SK-N-MC (cell line): ENCODE measurements around the gene PPME1.

Source experiments
- DNase-seq: peaks from one replicate; pipeline ENCODE4 v3.0.0-alpha.2; 2011; ENCODE audit warnings: low read depth, low spot score
- H3K27ac ChIP-seq: fragments of 200-600 bp; sonication (generic); 2 replicates; pipeline ENCODE4 v1.5.1; 2016; ENCODE audit warnings: mixed run types
- H3K36me3 ChIP-seq: fragments of 200-600 bp; sonication (generic); 2 replicates; pipeline ENCODE4 v1.6.1; 2017; ENCODE audit warnings: antibody characterized with exemption, low read length, mixed read lengths; ENCODE audit not compliant: insufficient read depth
- H3K4me3 ChIP-seq: fragments of 200-600 bp; sonication (generic); 2 replicates; pipeline ENCODE4 v1.5.1; 2016
- H3K9ac ChIP-seq: fragments of 200-600 bp; sonication (generic); 2 replicates; pipeline ENCODE4 v1.8.0; 2017; ENCODE audit warnings: mixed run types, mixed read lengths; ENCODE audit not compliant: insufficient read length
- H3K9me3 ChIP-seq: fragments of 200-600 bp; sonication (generic); 2 replicates; pipeline ENCODE4 v1.6.1; 2017; ENCODE audit warnings: low read depth, mild to moderate bottlenecking, antibody characterized with exemption, low read length, moderate library complexity, mixed read lengths
- EZH2 ChIP-seq: fragments of 200-600 bp; sonication (generic); IDR thresholded peaks from one replicate; pipeline ENCODE4 v1.6.1; 2017; ENCODE audit warnings: antibody characterized with exemption
- FOXP2 ChIP-seq: optimal IDR thresholded peaks from 2 replicates; pipeline ENCODE3; 2011; ENCODE audit warnings: mild to moderate bottlenecking, moderate library complexity; ENCODE audit not compliant: insufficient read depth; ENCODE audit errors: extremely low read length, control extremely low read depth
- POLR2AphosphoS5 ChIP-seq: IDR thresholded peaks from 2 replicates; pipeline ENCODE4 v1.6.1; 2012; ENCODE audit warnings: mild to moderate bottlenecking, low read depth, low read length, borderline replicate concordance

The PPME1 gene

GRCh38 chr11:74147199-74147929 is 23.7 kb upstream of the PPME1 start:
- no peak overlapping the region for H3K4me3 ChIP-seq
- DNase-seq: no peak
- no peak overlapping the region for H3K27ac ChIP-seq
- no peak overlapping the region for H3K9ac ChIP-seq
- H3K36me3 ChIP-seq: peaks cover 15% of the 10 kb centered on the region
- H3K9me3 ChIP-seq: no peaks in the 10 kb centered on the region
- no peak for TF ChIP-seq POLR2AphosphoS5
- TF ChIP-seq FOXP2: no peak
- TF ChIP-seq EZH2: no peak

GRCh38 chr11:74153224-74153623 is 17.9 kb upstream of the PPME1 start:
- no peak for TF ChIP-seq EZH2
- TF ChIP-seq POLR2AphosphoS5: no peak
- no peak for TF ChIP-seq FOXP2
- no peak overlapping the region for H3K9ac ChIP-seq
- H3K4me3 ChIP-seq: no peak overlapping the region

GRCh38 chr11:74154620-74155281 is 16.3 kb upstream of the PPME1 start:
- H3K27ac ChIP-seq: no peak overlapping the region
- no peak for DNase-seq

More at GRCh38 chr11:74153224-74153623, 17.9 kb upstream of the PPME1 start:
- DNase-seq: no peak
- H3K36me3 ChIP-seq: peaks cover 4% of the 10 kb centered on the region; the same call in 1 of the 2 replicates
- H3K9me3 ChIP-seq: no peaks in the 10 kb centered on the region
- H3K27ac ChIP-seq: no peak overlapping the region

GRCh38 chr11:74157169-74157568 is 13.9 kb upstream of the PPME1 start:
- no peaks in the 10 kb centered on the region for H3K9me3 ChIP-seq
- H3K27ac ChIP-seq: no peak overlapping the region
- H3K9ac ChIP-seq: no peak overlapping the region
- H3K4me3 ChIP-seq: no peak overlapping the region
- peaks cover 22% of the 10 kb centered on the region for H3K36me3 ChIP-seq
- no peak for DNase-seq
- TF ChIP-seq FOXP2 (no peak), POLR2AphosphoS5 (no peak), EZH2 (no peak)

More at GRCh38 chr11:74154620-74155281, 16.3 kb upstream of the PPME1 start:
- H3K36me3 ChIP-seq: peaks cover 9% of the 10 kb centered on the region; the same call in 1 of the 2 replicates
- H3K9me3 ChIP-seq: no peaks in the 10 kb centered on the region
- TF ChIP-seq POLR2AphosphoS5 (no peak), EZH2 (no peak), FOXP2 (no peak)
- H3K4me3 ChIP-seq: no peak overlapping the region
- no peak overlapping the region for H3K9ac ChIP-seq

- Histone ChIP-seq H3K4me3 (no peak overlapping the region), H3K9me3 (no peaks in the 10 kb centered on the region), H3K36me3 (peaks cover 40% of the 10 kb centered on the region), H3K9ac (no peak overlapping the region), H3K27ac (no peak overlapping the region)
- TF ChIP-seq POLR2AphosphoS5: no peak
- TF ChIP-seq FOXP2: no peak
- TF ChIP-seq EZH2: no peak
- DNase-seq: no peak
Observed at GRCh38 chr11:74159642-74160041, 11.4 kb upstream of the PPME1 start.

GRCh38 chr11:74162681-74163467 is 8.2 kb upstream of the PPME1 start:
- no peak for DNase-seq
- TF ChIP-seq EZH2: no peak
- TF ChIP-seq POLR2AphosphoS5: no peak
- no peak for TF ChIP-seq FOXP2
- H3K9me3 ChIP-seq: no peaks in the 10 kb centered on the region
- H3K27ac ChIP-seq: 0 out of 2 replicates have a peak overlapping the region, but pooled peaks have one; percentile 52
- H3K9ac ChIP-seq: no peak overlapping the region
- H3K4me3 ChIP-seq: no peak overlapping the region
- peaks cover 66% of the 10 kb centered on the region for H3K36me3 ChIP-seq

GRCh38 chr11:74168838-74169237 is 2.3 kb upstream of the PPME1 start:
- H3K27ac ChIP-seq: no peak overlapping the region
- TF ChIP-seq FOXP2 (no peak), POLR2AphosphoS5 (no peak), EZH2 (no peak)
- H3K36me3 ChIP-seq: peaks cover 44% of the 10 kb centered on the region
- peak overlapping the region; percentile 79 for H3K4me3 ChIP-seq
- DNase-seq: no peak
- no peaks in the 10 kb centered on the region for H3K9me3 ChIP-seq
- peak overlapping the region; percentile 76 for H3K9ac ChIP-seq

- TF ChIP-seq POLR2AphosphoS5 (no peak), EZH2 (no peak), FOXP2 (no peak)
- H3K36me3 ChIP-seq: peaks cover 39% of the 10 kb centered on the region
- DNase-seq: no peak
- H3K27ac ChIP-seq: no peak overlapping the region
- H3K9me3 ChIP-seq: no peaks in the 10 kb centered on the region
- peak overlapping the region; percentile 79 for H3K4me3 ChIP-seq
- H3K9ac ChIP-seq: peak overlapping the region; percentile 76
Observed at GRCh38 chr11:74169738-74170458, 1.2 kb upstream of the PPME1 start.
